Measurements from ENCODE around the gene SPDL1. TPM values are rescaled to one million over a fixed set of nuclear protein-coding genes. Genes with fewer than 3 reads are reported as not detected.

SPDL1 gene
- total and polyA plus RNA-seq, 2 of the 4 experiments (the other 2 are of a cell fraction), result 18.8 to 29.4 TPM

DNA sequence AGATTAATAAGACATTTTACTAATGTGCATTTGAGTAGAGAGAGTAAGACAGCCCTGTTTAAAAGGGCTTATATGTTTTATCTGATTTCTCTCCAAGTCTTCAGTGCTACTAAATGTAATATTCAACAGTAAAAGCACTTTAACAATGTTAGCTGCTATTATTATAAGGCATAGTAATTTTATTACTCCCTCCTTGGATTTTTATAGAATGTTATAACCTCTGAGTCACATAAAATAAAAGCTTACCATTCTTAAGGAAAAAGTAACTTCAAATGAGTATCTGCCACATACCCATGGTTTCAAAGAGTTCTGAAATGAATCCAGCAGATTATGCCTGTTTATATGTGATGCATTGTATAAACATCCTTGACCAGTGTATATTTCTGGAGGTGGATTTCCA, 19.0 kb downstream of the SPDL1 start:
- dilution Hi-C loops (cut with HindIII; ENCODE audit: low sequenced_read_pairs, unreplicated experiment), result no loop called here
- DNase-seq, result peak; percentile 81

More for the DNA sequence above, 19.0 kb downstream of the SPDL1 start:
- TF ChIP-seq MXI1 (IDR thresholded peaks at IDR 0.05; ENCODE audit: borderline replicate concordance, low read depth, low read length) (no peak), POLR2A (IDR thresholded peaks at IDR 0.05; ENCODE audit: low read depth, low read length) (no peak), BHLHE40 (IDR thresholded peaks at IDR 0.05; ENCODE audit: low read depth, low read length) (no peak), CHD1 (IDR thresholded peaks at IDR 0.05; ENCODE audit: low read depth, low read length) (no peak), RAD21 (IDR thresholded peaks at IDR 0.05; ENCODE audit: low read length) (no peak), FOS (IDR thresholded peaks at IDR 0.05; ENCODE audit: low read depth, low read length) (no peak), RCOR1 (IDR thresholded peaks at IDR 0.05; ENCODE audit: insufficient replicate concordance, low read length) (no peak), SMC3 (IDR thresholded peaks at IDR 0.05; ENCODE audit: low read depth, low read length) (no peak), MAZ (IDR thresholded peaks at IDR 0.05; ENCODE audit: borderline replicate concordance, low read depth, low read length) (no peak), MAFK (IDR thresholded peaks at IDR 0.05; ENCODE audit: low read depth, low read length) (no peak), NFE2L2 (IDR thresholded peaks at IDR 0.05; ENCODE audit: low read depth, low read length) (no peak), CEBPB (IDR thresholded peaks at IDR 0.05; ENCODE audit: low read depth, low read length) (no peak), RFX5 (IDR thresholded peaks at IDR 0.05; ENCODE audit: low read depth, low read length) (no peak)
- TF ChIP-seq, protein P1, sequence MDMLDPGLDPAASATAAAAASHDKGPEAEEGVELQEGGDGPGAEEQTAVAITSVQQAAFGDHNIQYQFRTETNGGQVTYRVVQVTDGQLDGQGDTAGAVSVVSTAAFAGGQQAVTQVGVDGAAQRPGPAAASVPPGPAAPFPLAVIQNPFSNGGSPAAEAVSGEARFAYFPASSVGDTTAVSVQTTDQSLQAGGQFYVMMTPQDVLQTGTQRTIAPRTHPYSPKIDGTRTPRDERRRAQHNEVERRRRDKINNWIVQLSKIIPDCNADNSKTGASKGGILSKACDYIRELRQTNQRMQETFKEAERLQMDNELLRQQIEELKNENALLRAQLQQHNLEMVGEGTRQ (IDR thresholded peaks at IDR 0.05; ENCODE audit: low read depth, low read length), result no peak
- TF ChIP-seq, protein P2, sequence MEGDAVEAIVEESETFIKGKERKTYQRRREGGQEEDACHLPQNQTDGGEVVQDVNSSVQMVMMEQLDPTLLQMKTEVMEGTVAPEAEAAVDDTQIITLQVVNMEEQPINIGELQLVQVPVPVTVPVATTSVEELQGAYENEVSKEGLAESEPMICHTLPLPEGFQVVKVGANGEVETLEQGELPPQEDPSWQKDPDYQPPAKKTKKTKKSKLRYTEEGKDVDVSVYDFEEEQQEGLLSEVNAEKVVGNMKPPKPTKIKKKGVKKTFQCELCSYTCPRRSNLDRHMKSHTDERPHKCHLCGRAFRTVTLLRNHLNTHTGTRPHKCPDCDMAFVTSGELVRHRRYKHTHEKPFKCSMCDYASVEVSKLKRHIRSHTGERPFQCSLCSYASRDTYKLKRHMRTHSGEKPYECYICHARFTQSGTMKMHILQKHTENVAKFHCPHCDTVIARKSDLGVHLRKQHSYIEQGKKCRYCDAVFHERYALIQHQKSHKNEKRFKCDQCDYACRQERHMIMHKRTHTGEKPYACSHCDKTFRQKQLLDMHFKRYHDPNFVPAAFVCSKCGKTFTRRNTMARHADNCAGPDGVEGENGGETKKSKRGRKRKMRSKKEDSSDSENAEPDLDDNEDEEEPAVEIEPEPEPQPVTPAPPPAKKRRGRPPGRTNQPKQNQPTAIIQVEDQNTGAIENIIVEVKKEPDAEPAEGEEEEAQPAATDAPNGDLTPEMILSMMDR (conservative IDR thresholded peaks at IDR 0.05; ENCODE audit: low read depth, low read length), result no peak
- TF ChIP-seq, protein P3, sequence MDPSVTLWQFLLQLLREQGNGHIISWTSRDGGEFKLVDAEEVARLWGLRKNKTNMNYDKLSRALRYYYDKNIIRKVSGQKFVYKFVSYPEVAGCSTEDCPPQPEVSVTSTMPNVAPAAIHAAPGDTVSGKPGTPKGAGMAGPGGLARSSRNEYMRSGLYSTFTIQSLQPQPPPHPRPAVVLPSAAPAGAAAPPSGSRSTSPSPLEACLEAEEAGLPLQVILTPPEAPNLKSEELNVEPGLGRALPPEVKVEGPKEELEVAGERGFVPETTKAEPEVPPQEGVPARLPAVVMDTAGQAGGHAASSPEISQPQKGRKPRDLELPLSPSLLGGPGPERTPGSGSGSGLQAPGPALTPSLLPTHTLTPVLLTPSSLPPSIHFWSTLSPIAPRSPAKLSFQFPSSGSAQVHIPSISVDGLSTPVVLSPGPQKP (IDR thresholded peaks at IDR 0.05; ENCODE audit: borderline replicate concordance, low read depth, low read length), result no peak
- H2AK9ac ChIP-seq (replicated peaks; ENCODE audit: low read depth, low read length, poor library complexity), result no peak overlapping the region
- H3K4me1 ChIP-seq (ENCODE audit: control insufficient read depth, insufficient read depth, low read length), result peaks cover 5% of the 10 kb centered on the region
- H3K18ac ChIP-seq (ENCODE audit: low read depth, low read length), result no peak overlapping the region; the same call in 1 of the 2 replicates
- in situ Hi-C loops (cut with MboI; ENCODE audit: low sequenced_read_pairs) (no loop called here), intact Hi-C loops (cut with micrococcal nuclease) (no loop called here)
- H2AK5ac ChIP-seq (ENCODE audit: low read depth, low read length), result no peak overlapping the region
- ChIA-PET POLR2A (ENCODE audit: unreplicated experiment) (no interaction called here), CTCF (no interaction called here)
- H4K8ac ChIP-seq (ENCODE audit: low read depth in 2 of 2, low read length in 2 of 2), result no peak overlapping the region; a peak in 1 of 4 replicates
- no TSS peak for BruUV-seq (replicated peaks)
- no peaks in the 10 kb centered on the region for H4K20me1 ChIP-seq (ENCODE audit: insufficient read depth, low read length)
- H2BK5ac ChIP-seq (ENCODE audit: low read depth, low read length, poor library complexity, severe bottlenecking), result peak overlapping the region; percentile 71
- no peak overlapping the region for H3K27ac ChIP-seq (ENCODE audit: insufficient read depth, low read length)
- no peak overlapping the region for H2BK20ac ChIP-seq (ENCODE audit: low read depth, low read length)
- peak; percentile 79 for ATAC-seq (ENCODE audit: low read depth)
- H2BK120ac ChIP-seq (ENCODE audit: low read depth, low read length), result no peak overlapping the region
- H4K5ac ChIP-seq (ENCODE audit: low read depth, low read length), result peak overlapping the region; percentile 17; the same call in 1 of the 2 replicates
- 0 out of 2 replicates have a peak overlapping the region, but pooled peaks have one; percentile 71 for H3K14ac ChIP-seq (replicated peaks; ENCODE audit: low read depth, low read length)
- no peak overlapping the region; the same call in 1 of the 2 replicates for H3K4me2 ChIP-seq (ENCODE audit: low read depth, low read length)
- no peak overlapping the region for H3K4me3 ChIP-seq (ENCODE audit: insufficient read depth, low read depth, low read length)
- no peak overlapping the region for H4K91ac ChIP-seq (ENCODE audit: insufficient read depth, low read depth, low read length)
- H3K56ac ChIP-seq (ENCODE audit: extremely low read depth, insufficient read depth, low read length), result no peak overlapping the region
- no peaks in the 10 kb centered on the region for H3K27me3 ChIP-seq (ENCODE audit: control insufficient read depth, insufficient read depth, low read length)
- no peak overlapping the region for H2BK15ac ChIP-seq (ENCODE audit: low read depth, low read length)
- H3K23ac ChIP-seq (ENCODE audit: low read depth, low read length), result no peak overlapping the region
- no peak overlapping the region for H3K4ac ChIP-seq (ENCODE audit: low read depth, low read length)
- no peaks in the 10 kb centered on the region for H3K9me1 ChIP-seq (ENCODE audit: insufficient read depth, low read length)
- peaks cover 2 to 4% of the 10 kb centered on the region in 2 experiments; a peak in 3 of 4 replicates for H3K79me1 ChIP-seq (ENCODE audit: low read depth in 1 of 2, low read length in 2 of 2)
- H2AFZ ChIP-seq (replicated peaks; ENCODE audit: low read length, poor library complexity), result no peak overlapping the region
- H3K9me3 ChIP-seq (ENCODE audit: control insufficient read depth, insufficient read depth, low read length), result no peaks in the 10 kb centered on the region
- no peak overlapping the region for H3K9ac ChIP-seq (ENCODE audit: low read depth, low read length)
- H3K36me3 ChIP-seq (ENCODE audit: control insufficient read depth, insufficient read depth, low read length), result peaks cover 11% of the 10 kb centered on the region

All from IMR-90 (cell line).